SK-N-SH (cell line): ENCODE data around the gene CAMK2D. TPM values are rescaled to one million over a fixed set of nuclear protein-coding genes. Genes with fewer than 3 reads are reported as not detected.

Source experiments
- CTCF ChIA-PET: fragments of 300-600, 350-600 bp; formaldehyde crosslinking; extraction: SDS; loops from one replicate; lab custom pipeline; 2021; lab: Yijun Ruan, JAX
- POLR2A ChIA-PET: fragments of 350-600 bp; sonication (Branson Sonifier 250); formaldehyde crosslinking; extraction: SDS; loops from one replicate; lab custom pipeline; 2020; ENCODE audit warnings: antibody characterized with exemption, inconsistent platforms; lab: Yijun Ruan, JAX
- DNase-seq: peaks from one replicate; pipeline ENCODE4 v3.0.0; 2012
- H2AFZ ChIP-seq: fragments of 200-600 bp; sonication (generic); 2 replicates; pipeline ENCODE4 v1.8.1; 2016; ENCODE audit warnings: antibody characterized with exemption, mild to moderate bottlenecking, low read depth
- H3F3A ChIP-seq: fragments of 200-600 bp; sonication (generic); replicated peaks from 2 replicates; pipeline ENCODE3; 2016; ENCODE audit warnings: antibody characterized with exemption, mild to moderate bottlenecking; ENCODE audit not compliant: insufficient read depth
- H3K27ac ChIP-seq, 2 experiments: fragments of 200-500 bp in 1 of 2; fragments of 200-600 bp in 1 of 2; sonication (Bioruptor generic) in 1 of 2; sonication (generic), shearing (Covaris generic) in 1 of 2; 2 replicates each; pipeline versions ENCODE4 v1.5.1 to v1.6.1; 2014 to 2016; ENCODE audit warnings: low read depth in 2 of 2, inconsistent platforms in 1 of 2, low read length in 1 of 2, mild to moderate bottlenecking in 1 of 2, mixed read lengths in 1 of 2
- H3K27me3 ChIP-seq: fragments of 200-600 bp; sonication (generic), shearing (Covaris generic); 2 replicates; pipeline ENCODE4 v1.6.1; 2016; ENCODE audit warnings: mixed run types; ENCODE audit not compliant: insufficient read depth
- H3K36me3 ChIP-seq, 2 experiments: fragments of 200-500 bp in 1 of 2; fragments of 200-600 bp in 1 of 2; sonication (Bioruptor generic) in 1 of 2; sonication (generic) in 1 of 2; replicated peaks in 1 of 2; 2 replicates each; pipeline versions ENCODE3 to v1.5.1; 2014 to 2016; ENCODE audit warnings: low read length in 1 of 2, mild to moderate bottlenecking in 1 of 2; ENCODE audit not compliant: insufficient read depth in 2 of 2, control insufficient read depth in 1 of 2
- H3K4me1 ChIP-seq, 2 experiments: fragments of 200-500 bp in 1 of 2; fragments of 200-600 bp in 1 of 2; sonication (Bioruptor generic) in 1 of 2; sonication (generic), shearing (Covaris generic) in 1 of 2; 2 replicates each; pipeline versions ENCODE4 v1.5.1 to v1.6.1; 2014 to 2016; ENCODE audit warnings: low read depth in 1 of 2, low read length in 1 of 2, mixed run types in 1 of 2; ENCODE audit not compliant: insufficient read depth in 2 of 2, control insufficient read depth in 1 of 2
- H3K4me2 ChIP-seq: fragments of 200-600 bp; sonication (generic), shearing (Covaris generic); 2 replicates; pipeline ENCODE4 v1.6.1; 2017; ENCODE audit warnings: mixed run types
- H3K4me3 ChIP-seq, 2 experiments: fragments of 200-500 bp in 1 of 2; fragments of 200-600 bp in 1 of 2; sonication (Bioruptor generic) in 1 of 2; sonication (generic), shearing (Covaris generic) in 1 of 2; 2 replicates each; pipeline versions ENCODE4 v1.5.1 to v1.8.1; 2014 to 2016; ENCODE audit warnings: low read depth in 2 of 2, inconsistent platforms in 1 of 2, low read length in 1 of 2, mild to moderate bottlenecking in 1 of 2, mixed read lengths in 1 of 2, moderate library complexity in 1 of 2
- H3K79me2 ChIP-seq: fragments of 200-600 bp; sonication (generic); 2 replicates; pipeline ENCODE4 v1.8.1; 2017; ENCODE audit warnings: mild to moderate bottlenecking; ENCODE audit not compliant: insufficient read depth
- H3K9ac ChIP-seq: fragments of 200-600 bp; sonication (generic); 2 replicates; pipeline ENCODE4 v1.6.1; 2017; ENCODE audit warnings: mixed run types
- H3K9me2 ChIP-seq: fragments of 200-600 bp; sonication (generic); 2 replicates; pipeline ENCODE4 v1.6.1; 2017; ENCODE audit warnings: mixed run types
- H3K9me3 ChIP-seq: fragments of 200-600 bp; sonication (generic); 2 replicates; pipeline ENCODE4 v1.6.1; 2017; ENCODE audit warnings: mixed run types, mild to moderate bottlenecking, moderate library complexity
- H4K20me1 ChIP-seq: fragments of 200-600 bp; sonication (generic); 2 replicates; pipeline ENCODE4 v1.6.1; 2017; ENCODE audit warnings: mild to moderate bottlenecking, mixed run types; ENCODE audit not compliant: insufficient read depth
- CHD2 ChIP-seq: fragments of 150-350 bp; IDR thresholded peaks from 2 replicates; pipeline ENCODE4 v1.6.1; 2018; ENCODE audit warnings: low read length; ENCODE audit not compliant: partially characterized antibody
- EP300 ChIP-seq, 2 experiments: IDR thresholded peaks; 2 replicates each; pipeline versions ENCODE4 v1.4.0 to v1.6.1; 2012; ENCODE audit warnings: borderline replicate concordance in 1 of 2, low read depth in 1 of 2, low read length in 1 of 2
- EZH2phosphoT487 ChIP-seq: fragments of 200-600 bp; sonication (generic); IDR thresholded peaks from 2 replicates; pipeline ENCODE4 v1.6.1; 2017; ENCODE audit warnings: low read depth, mixed run types, mild to moderate bottlenecking, antibody characterized with exemption, moderate library complexity, borderline replicate concordance
- FOSL2 ChIP-seq: IDR thresholded peaks from 2 replicates; pipeline ENCODE4 v1.4.0; 2012; ENCODE audit warnings: low read depth, mild to moderate bottlenecking, moderate library complexity, borderline replicate concordance
- FOXJ3 ChIP-seq: sonication (generic); formaldehyde crosslinking; IDR thresholded peaks from 2 replicates; pipeline ENCODE4 v1.5.1; 2020; ENCODE audit warnings: mild to moderate bottlenecking, missing genetic modification reagents
- GABPA ChIP-seq: IDR thresholded peaks from 2 replicates; pipeline ENCODE4 v1.4.0; 2012; ENCODE audit warnings: low read depth, mild to moderate bottlenecking
- GATA2 ChIP-seq: sonication (generic); formaldehyde crosslinking; IDR thresholded peaks from 2 replicates; pipeline ENCODE4 v1.5.0; 2020; ENCODE audit warnings: mild to moderate bottlenecking, missing genetic modification reagents
- JUND ChIP-seq: IDR thresholded peaks from 2 replicates; pipeline ENCODE4 v1.4.0; 2012
- MAX ChIP-seq: IDR thresholded peaks from 2 replicates; pipeline ENCODE4 v1.4.0; 2012; ENCODE audit warnings: low read depth
- MEF2A ChIP-seq: IDR thresholded peaks from 2 replicates; pipeline ENCODE4 v1.4.0; 2012; ENCODE audit warnings: low read depth, borderline replicate concordance
- MXI1 ChIP-seq: IDR thresholded peaks from 2 replicates; pipeline ENCODE4 v1.6.1; 2012; ENCODE audit warnings: mild to moderate bottlenecking, low read depth, low read length, improper control_type of control experiment
- POLR2AphosphoS5 ChIP-seq: IDR thresholded peaks from 2 replicates; pipeline ENCODE4 v1.6.1; 2012; ENCODE audit warnings: low read depth, low read length
- RCOR1 ChIP-seq: fragments of 150-350 bp; IDR thresholded peaks from 2 replicates; pipeline ENCODE4 v1.6.1; 2017; ENCODE audit warnings: antibody characterized with exemption, low read length
- REST ChIP-seq: IDR thresholded peaks from 2 replicates; pipeline ENCODE4 v1.6.1; 2012; ENCODE audit warnings: mild to moderate bottlenecking, low read depth, low read length, moderate library complexity
- RFX5 ChIP-seq: IDR thresholded peaks from 2 replicates; pipeline ENCODE4 v1.6.1; 2012; ENCODE audit warnings: mild to moderate bottlenecking, improper control_type of control experiment, low read length
- SIN3A ChIP-seq: IDR thresholded peaks from 2 replicates; pipeline ENCODE4 v1.6.1; 2012; ENCODE audit warnings: low read depth, mild to moderate bottlenecking, low read length, moderate library complexity, borderline replicate concordance
- TEAD4 ChIP-seq: IDR thresholded peaks from 2 replicates; pipeline ENCODE4 v1.4.0; 2012; ENCODE audit warnings: mild to moderate bottlenecking, borderline replicate concordance; ENCODE audit not compliant: insufficient read depth
- USF2 ChIP-seq: fragments of 150-350 bp; IDR thresholded peaks from 2 replicates; pipeline ENCODE4 v1.6.1; 2017; ENCODE audit warnings: antibody characterized with exemption, low read length, low read depth, borderline replicate concordance
- YY1 ChIP-seq: IDR thresholded peaks from 2 replicates; pipeline ENCODE4 v1.4.0; 2012; ENCODE audit warnings: low read depth, mild to moderate bottlenecking
- WGBS: methylation state at CpG from one replicate; pipeline ENCODE4 v1.1.6; 2017; ENCODE audit warnings: low lambda C conversion rate; 5-methylcytosine and 5-hydroxymethylcytosine counted together
- polyA plus RNA-seq, 3 experiments: library from polyadenylated mRNA; depleted of rRNA; stranded (reverse); fragments of >200 nt; gene quantifications; 2 replicates each; pipeline ENCODE4 v1.2.3, GENCODE V29; 2012
- TF ChIP-seq, protein P1 (sequence below): IDR thresholded peaks from 2 replicates; pipeline ENCODE4 v1.4.0; 2012; ENCODE audit warnings: low read depth, borderline replicate concordance
- TF ChIP-seq, protein P2 (sequence below): IDR thresholded peaks from 2 replicates; pipeline ENCODE4; 2012
- TF ChIP-seq, protein P3 (sequence below): fragments of 150-350 bp; IDR thresholded peaks from 2 replicates; pipeline ENCODE4 v1.6.1; 2016; ENCODE audit warnings: mild to moderate bottlenecking, low read depth, low read length

The CAMK2D gene
- polyA plus RNA-seq, 1 of the 3 experiments (the other 2 are of a cell fraction): 17.0 TPM

GRCh38 chr4:113407409-113407808, 354.1 kb downstream of the CAMK2D start (continued):
- TF ChIP-seq GABPA (no peak), REST (no peak), POLR2AphosphoS5 (no peak)

DNA sequence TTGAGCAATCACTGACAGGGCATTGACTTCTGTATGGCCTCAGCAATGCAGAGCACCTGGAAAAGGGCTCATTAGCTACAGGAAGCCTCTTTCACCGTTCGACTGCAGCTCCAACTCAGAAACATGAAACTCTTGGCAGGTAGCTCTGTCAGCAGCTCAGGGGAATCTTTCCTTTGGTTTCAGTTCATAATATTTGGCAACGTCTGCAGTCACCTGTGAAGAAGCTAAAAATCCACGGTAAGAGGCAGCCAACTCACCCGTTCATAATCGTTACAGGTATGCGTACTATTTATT, 354.9 kb downstream of the CAMK2D start:
- no peaks in the 10 kb centered on the region for H3K4me1 ChIP-seq
- no peak overlapping the region for H3K27ac ChIP-seq
- H2AFZ ChIP-seq: no peak overlapping the region
- H3K27me3 ChIP-seq: no peaks in the 10 kb centered on the region
- H3K36me3 ChIP-seq: no peaks in the 10 kb centered on the region
- DNase-seq: no peak
- no peak overlapping the region for H3K4me3 ChIP-seq
- TF ChIP-seq RCOR1 (no peak), EP300 (IDR thresholded peaks at IDR 0.05; ENCODE audit: borderline replicate concordance in 1 of 2, low read depth in 1 of 2, low read length in 1 of 2) (no peak), MAX (no peak), CHD2 (no peak), SIN3A (no peak), TEAD4 (no peak), RFX5 (no peak), EZH2phosphoT487 (no peak), FOSL2 (no peak), GATA2 (CRISPR knock-in tag) (no peak), FOXJ3 (CRISPR knock-in tag) (no peak), JUND (no peak), GABPA (no peak), USF2 (no peak), MEF2A (no peak), YY1 (no peak), MXI1 (no peak)
- TF ChIP-seq, protein P1, sequence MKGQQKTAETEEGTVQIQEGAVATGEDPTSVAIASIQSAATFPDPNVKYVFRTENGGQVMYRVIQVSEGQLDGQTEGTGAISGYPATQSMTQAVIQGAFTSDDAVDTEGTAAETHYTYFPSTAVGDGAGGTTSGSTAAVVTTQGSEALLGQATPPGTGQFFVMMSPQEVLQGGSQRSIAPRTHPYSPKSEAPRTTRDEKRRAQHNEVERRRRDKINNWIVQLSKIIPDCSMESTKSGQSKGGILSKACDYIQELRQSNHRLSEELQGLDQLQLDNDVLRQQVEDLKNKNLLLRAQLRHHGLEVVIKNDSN: no peak
- TF ChIP-seq, protein P2, sequence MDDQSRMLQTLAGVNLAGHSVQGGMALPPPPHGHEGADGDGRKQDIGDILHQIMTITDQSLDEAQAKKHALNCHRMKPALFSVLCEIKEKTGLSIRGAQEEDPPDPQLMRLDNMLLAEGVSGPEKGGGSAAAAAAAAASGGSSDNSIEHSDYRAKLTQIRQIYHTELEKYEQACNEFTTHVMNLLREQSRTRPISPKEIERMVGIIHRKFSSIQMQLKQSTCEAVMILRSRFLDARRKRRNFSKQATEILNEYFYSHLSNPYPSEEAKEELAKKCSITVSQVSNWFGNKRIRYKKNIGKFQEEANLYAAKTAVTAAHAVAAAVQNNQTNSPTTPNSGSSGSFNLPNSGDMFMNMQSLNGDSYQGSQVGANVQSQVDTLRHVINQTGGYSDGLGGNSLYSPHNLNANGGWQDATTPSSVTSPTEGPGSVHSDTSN: no peak
- TF ChIP-seq, protein P3, sequence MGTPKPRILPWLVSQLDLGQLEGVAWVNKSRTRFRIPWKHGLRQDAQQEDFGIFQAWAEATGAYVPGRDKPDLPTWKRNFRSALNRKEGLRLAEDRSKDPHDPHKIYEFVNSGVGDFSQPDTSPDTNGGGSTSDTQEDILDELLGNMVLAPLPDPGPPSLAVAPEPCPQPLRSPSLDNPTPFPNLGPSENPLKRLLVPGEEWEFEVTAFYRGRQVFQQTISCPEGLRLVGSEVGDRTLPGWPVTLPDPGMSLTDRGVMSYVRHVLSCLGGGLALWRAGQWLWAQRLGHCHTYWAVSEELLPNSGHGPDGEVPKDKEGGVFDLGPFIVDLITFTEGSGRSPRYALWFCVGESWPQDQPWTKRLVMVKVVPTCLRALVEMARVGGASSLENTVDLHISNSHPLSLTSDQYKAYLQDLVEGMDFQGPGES: no peak
- H3K9me3 ChIP-seq: no peaks in the 10 kb centered on the region
- POLR2A ChIA-PET: no interaction called here
- H3K9ac ChIP-seq: no peak overlapping the region
- H3K79me2 ChIP-seq: no peaks in the 10 kb centered on the region
- no peak overlapping the region for H3K4me2 ChIP-seq
- CTCF ChIA-PET: interaction anchor here (7.1 kb wide), 1 partner anchor 12 kb away, joined by 35 read pairs; no protein-coding TSS in a partner anchor
- H3F3A ChIP-seq: no peaks in the 10 kb centered on the region
- no peaks in the 10 kb centered on the region for H3K9me2 ChIP-seq
- no peaks in the 10 kb centered on the region for H4K20me1 ChIP-seq
- WGBS: 94% methylated on average over 7 of the region's 7 CpGs
